Breast epithelium (tissue), 3 donors: ENCODE data around the gene CAMKK2.

Experiments
- POLR2A ChIP-seq: fragments of 450-650 bp; IDR thresholded peaks from one replicate; pipeline ENCODE4 v1.6.1; 2016; ENCODE audit warnings: antibody characterized with exemption, mild to moderate bottlenecking, moderate library complexity
- POLR2AphosphoS5 ChIP-seq, 3 donors: sonication (generic); formaldehyde crosslinking; IDR thresholded peaks; one replicate each; pipeline ENCODE4 v1.6.1; 2017; ENCODE audit warnings: antibody characterized with exemption in 3 of 3
- TF ChIP-seq, protein P1 (sequence below), 3 donors: fragments of 450-650 bp; IDR thresholded peaks; one replicate each; pipeline ENCODE4 v1.5.1; 2016 to 2017; ENCODE audit warnings: antibody characterized with exemption in 3 of 3, mild to moderate bottlenecking in 3 of 3, moderate library complexity in 3 of 3

DNA sequence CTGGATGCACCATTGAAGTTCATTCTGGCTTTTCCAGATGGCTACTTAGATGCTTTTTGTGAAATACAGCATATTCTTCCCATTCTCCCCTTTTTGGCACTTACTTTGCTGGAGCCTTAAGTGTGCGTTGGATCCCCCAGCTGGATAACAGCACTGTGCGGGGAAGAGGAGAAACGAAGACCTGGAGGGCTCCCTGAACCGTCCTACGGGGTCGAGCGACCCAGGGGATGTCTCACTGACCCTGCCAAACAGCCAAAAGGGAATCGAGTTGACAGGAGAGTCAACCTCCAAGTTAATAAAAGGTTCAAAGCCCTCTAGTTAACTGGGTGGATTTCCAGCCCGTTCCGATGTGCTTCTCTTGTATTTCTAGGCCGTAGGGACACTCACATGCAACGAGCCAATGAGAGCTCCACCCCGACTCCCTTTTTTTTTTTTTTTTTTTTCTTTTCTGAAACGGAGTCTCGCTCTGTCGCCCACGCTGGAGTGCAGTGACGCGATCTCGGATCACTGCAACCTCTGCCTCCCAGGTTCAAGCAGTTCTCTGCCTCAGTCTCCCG lies 1.0 kb upstream of the CAMKK2 start:
- TF ChIP-seq, protein P1, sequence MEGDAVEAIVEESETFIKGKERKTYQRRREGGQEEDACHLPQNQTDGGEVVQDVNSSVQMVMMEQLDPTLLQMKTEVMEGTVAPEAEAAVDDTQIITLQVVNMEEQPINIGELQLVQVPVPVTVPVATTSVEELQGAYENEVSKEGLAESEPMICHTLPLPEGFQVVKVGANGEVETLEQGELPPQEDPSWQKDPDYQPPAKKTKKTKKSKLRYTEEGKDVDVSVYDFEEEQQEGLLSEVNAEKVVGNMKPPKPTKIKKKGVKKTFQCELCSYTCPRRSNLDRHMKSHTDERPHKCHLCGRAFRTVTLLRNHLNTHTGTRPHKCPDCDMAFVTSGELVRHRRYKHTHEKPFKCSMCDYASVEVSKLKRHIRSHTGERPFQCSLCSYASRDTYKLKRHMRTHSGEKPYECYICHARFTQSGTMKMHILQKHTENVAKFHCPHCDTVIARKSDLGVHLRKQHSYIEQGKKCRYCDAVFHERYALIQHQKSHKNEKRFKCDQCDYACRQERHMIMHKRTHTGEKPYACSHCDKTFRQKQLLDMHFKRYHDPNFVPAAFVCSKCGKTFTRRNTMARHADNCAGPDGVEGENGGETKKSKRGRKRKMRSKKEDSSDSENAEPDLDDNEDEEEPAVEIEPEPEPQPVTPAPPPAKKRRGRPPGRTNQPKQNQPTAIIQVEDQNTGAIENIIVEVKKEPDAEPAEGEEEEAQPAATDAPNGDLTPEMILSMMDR (IDR thresholded peaks at IDR 0.05): no peak
- TF ChIP-seq POLR2A (no peak), POLR2AphosphoS5 (IDR thresholded peaks at IDR 0.05) (no peak)
